ENCODE measurements around the gene LRRC15. TPM values are rescaled to one million over a fixed set of nuclear protein-coding genes. Genes with fewer than 3 reads are reported as not detected.
A peak's percentile ranks its signal among the peaks of the same experiment; 100 is the strongest.

The LRRC15 gene
- total RNA-seq: not detected in 2 replicates

DNA sequence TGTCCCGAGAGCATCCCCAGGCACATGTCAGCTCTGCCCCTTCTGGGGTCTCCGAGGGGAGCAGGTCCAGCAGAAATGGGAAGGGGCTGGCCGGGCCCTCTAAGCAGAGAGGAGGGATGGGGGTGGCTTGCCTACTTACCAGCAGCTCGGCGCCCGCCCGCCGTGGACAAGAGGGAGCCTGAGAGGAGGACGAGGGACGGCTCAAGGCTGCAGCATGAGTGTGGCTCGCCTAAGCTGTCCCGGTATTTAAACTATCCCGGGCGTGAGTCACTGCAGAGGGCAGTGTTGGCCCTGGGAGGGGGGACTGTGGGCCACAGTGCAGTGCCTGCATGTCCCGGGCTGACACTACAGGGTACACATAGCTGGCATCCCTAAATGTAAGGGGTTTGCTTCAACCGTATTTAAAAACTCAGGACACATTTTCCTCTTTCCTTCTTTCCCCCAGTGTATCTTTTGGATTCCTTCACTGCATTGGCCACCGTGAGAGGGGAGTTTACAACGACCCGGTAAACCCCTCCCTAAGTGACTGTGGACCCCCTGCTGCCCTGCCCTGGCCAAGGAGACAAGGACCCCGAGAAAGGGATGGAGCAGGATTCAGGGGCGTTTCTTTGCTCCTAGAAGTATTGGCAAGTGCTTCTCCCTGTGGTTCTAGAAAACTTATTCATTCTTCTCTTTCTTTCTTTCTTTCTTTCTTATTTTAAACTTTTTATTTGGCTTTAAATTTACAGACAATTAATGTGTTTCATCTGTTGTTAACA is at the start of gene LRRC15:
Gene LRRC15 (minus strand): TSS at position 222 of the 758 bp plus-strand sequence. CDS start 8,700 bp downstream, outside the sequence.
- TF ChIP-seq, protein P1, sequence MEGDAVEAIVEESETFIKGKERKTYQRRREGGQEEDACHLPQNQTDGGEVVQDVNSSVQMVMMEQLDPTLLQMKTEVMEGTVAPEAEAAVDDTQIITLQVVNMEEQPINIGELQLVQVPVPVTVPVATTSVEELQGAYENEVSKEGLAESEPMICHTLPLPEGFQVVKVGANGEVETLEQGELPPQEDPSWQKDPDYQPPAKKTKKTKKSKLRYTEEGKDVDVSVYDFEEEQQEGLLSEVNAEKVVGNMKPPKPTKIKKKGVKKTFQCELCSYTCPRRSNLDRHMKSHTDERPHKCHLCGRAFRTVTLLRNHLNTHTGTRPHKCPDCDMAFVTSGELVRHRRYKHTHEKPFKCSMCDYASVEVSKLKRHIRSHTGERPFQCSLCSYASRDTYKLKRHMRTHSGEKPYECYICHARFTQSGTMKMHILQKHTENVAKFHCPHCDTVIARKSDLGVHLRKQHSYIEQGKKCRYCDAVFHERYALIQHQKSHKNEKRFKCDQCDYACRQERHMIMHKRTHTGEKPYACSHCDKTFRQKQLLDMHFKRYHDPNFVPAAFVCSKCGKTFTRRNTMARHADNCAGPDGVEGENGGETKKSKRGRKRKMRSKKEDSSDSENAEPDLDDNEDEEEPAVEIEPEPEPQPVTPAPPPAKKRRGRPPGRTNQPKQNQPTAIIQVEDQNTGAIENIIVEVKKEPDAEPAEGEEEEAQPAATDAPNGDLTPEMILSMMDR (conservative IDR thresholded peaks at IDR 0.05; ENCODE audit: low read depth, low read length): no peak
- DNase-seq (ENCODE audit: low read depth): no peak

DNA sequence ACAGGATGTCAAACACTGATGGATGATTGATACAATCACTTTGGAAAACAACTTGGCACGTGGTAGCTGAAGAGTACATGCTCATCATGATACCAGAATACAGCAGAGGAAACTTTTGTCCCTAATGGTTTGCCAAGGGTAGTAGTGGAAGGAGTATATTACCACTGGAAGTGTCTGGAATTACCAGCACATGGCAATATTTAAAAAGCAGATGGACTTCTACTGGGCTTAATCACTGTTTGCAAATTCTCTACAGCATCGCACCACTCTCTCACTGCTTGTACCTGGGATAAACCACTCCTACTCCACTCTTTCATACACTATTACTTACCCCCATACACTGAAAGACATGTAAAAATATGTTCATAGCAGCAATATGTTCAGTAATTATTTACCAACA is 49.1 kb upstream of the LRRC15 start:
- DNase-seq (ENCODE audit: low read depth): no peak
- TF ChIP-seq, protein P1 (conservative IDR thresholded peaks at IDR 0.05; ENCODE audit: low read depth, low read length): no peak
- H3K4me3 ChIP-seq (ENCODE audit: low read depth, low read length): no peak overlapping the region

More for the DNA sequence above, at the start of gene LRRC15:
- H3K4me3 ChIP-seq (ENCODE audit: low read depth, low read length): no peak within 1 kb of the TSS

DNA sequence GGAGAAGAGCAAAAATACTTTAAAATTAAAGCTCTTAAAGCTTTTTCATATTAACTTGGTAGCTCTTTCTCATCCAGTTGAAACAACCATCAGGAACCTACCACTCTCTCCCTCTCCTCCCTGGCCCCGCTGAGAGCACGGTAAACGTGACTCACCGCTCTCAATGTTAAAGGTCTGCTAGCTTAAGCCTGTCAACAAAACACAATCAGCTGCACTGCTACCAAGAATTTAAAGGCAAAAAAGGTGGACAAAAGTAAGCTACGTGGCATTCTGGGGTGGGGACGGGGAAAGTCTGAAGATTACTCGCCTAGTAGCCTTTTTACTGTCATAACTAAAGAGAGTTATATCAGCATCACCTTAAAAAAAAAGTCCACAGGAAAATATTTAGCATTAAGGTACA is 37.9 kb upstream of the LRRC15 start:
- no peak overlapping the region for H3K4me3 ChIP-seq (ENCODE audit: low read depth, low read length)
- TF ChIP-seq, protein P1 (conservative IDR thresholded peaks at IDR 0.05; ENCODE audit: low read depth, low read length): no peak
- no peak for DNase-seq (ENCODE audit: low read depth)

DNA sequence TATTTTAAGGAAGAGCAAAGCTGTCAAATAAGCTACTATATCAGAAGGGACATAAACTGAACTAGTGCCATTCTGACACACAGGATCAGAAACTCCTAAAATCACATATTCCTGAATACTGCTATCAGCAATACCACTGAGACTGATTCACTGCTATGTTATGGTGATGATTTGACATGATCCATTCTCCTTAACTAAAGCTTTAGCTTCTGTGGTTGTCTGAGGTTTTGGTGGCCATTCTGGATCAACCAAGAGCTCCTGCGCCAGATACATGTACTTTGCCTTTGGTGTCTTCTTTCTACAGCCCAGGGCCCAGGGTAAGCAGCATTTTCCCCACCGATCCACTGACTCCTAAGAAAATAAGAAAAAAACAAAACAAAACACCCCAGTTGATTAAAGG is 36.2 kb upstream of the LRRC15 start:
- TF ChIP-seq, protein P1 (conservative IDR thresholded peaks at IDR 0.05; ENCODE audit: low read depth, low read length): no peak
- DNase-seq (ENCODE audit: low read depth): no peak
- no peak overlapping the region for H3K4me3 ChIP-seq (ENCODE audit: low read depth, low read length)

DNA sequence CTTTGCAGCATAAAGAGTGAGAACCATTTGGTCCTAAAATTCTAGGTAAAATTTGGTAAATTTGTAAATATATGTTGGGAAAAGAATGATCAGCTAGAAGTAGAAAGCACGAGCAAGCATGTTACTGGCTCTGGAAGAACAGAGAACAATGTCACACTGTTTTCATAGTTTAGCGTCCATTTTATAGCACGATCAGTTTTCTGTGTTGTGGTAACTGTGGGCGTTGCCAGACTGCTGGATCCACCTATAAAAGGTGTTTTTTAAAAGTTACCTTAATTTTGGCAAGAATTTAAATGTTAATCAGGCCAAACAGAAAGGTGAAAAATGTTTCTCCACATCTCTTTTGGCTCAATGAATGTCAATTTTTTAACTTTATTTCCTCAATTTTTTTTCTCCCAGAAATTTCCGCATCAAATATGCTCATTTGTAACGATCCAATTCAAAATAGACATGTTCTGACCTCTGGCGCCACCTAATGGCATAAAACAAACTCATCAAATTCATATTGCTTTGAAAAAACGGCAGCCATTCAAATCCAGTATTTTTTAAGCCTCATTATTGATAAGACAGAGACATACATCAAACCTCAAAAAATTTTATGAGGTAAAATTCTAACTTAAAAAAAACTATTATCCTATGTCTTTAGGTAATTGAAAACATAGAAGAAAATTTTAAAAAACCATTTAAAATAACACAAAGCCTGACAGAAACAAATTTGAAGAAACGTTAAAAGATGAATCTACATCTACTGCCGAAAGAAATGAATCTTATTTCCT is 35.0 kb upstream of the LRRC15 start:
- DNase-seq (ENCODE audit: low read depth): no peak
- TF ChIP-seq, protein P1 (conservative IDR thresholded peaks at IDR 0.05; ENCODE audit: low read depth, low read length): peak; percentile 69

DNA sequence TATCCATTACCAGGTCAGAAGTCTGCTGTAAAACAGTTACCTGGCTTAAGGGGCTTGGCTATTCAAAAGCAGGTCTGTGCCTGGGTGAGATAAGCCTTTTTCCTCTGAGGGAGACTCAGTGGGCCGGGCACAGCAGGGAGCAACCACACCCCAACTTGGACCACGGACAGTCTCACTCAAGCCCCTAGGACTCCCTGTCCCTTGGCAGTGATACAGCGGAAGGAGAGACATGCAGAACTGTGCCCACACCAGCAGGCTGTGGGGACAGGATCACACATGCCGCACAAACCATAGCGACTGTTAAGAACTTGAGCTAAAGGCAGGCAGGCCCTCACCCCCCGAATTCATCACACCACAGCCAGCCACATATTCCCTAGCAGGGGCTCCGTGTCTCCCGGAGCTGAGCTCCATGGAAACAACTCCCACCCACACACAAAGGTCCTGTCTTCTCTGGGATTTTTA is 32.4 kb upstream of the LRRC15 start:
- H3K4me3 ChIP-seq (ENCODE audit: low read depth, low read length): no peak overlapping the region
- DNase-seq (ENCODE audit: low read depth): no peak
- TF ChIP-seq, protein P1 (conservative IDR thresholded peaks at IDR 0.05; ENCODE audit: low read depth, low read length): no peak

More for the DNA sequence above, 35.0 kb upstream of the LRRC15 start:
- no peak overlapping the region for H3K4me3 ChIP-seq (ENCODE audit: low read depth, low read length)

All from epithelial cell of proximal tubule (primary cell).